ENCODE results near the gene SPPL3.

The SPPL3 gene

GRCh38 chr12:120941412-120941811 is 37.3 kb upstream of the SPPL3 start:
- in situ Hi-C loops (cut with HindIII; ENCODE audit: low sequenced_read_pairs), result no loop called here
- DNase-seq (ENCODE audit: low read depth), result no peak
- TF ChIP-seq CTCF (IDR thresholded peaks at IDR 0.05; ENCODE audit: low read depth, low read length, missing control alignments), result no peak
- no peak overlapping the region for H3K4me3 ChIP-seq (ENCODE audit: low read depth, low read length)

- in situ Hi-C loops (cut with HindIII; ENCODE audit: low sequenced_read_pairs), result no loop called here
- no peak for DNase-seq (ENCODE audit: low read depth)
- H3K4me3 ChIP-seq (ENCODE audit: low read depth, low read length), result no peak overlapping the region
- no peak for TF ChIP-seq CTCF (IDR thresholded peaks at IDR 0.05; ENCODE audit: low read depth, low read length, missing control alignments)
Measured at GRCh38 chr12:120940799-120941198, 36.6 kb upstream of the SPPL3 start.

- no peak for DNase-seq (ENCODE audit: low read depth)
- in situ Hi-C loops (cut with HindIII; ENCODE audit: low sequenced_read_pairs), result no loop called here
- H3K4me3 ChIP-seq (ENCODE audit: low read depth, low read length), result no peak overlapping the region
- no peak for TF ChIP-seq CTCF (IDR thresholded peaks at IDR 0.05; ENCODE audit: low read depth, low read length, missing control alignments)
Measured at GRCh38 chr12:120940006-120940405, 35.8 kb upstream of the SPPL3 start.

DNA sequence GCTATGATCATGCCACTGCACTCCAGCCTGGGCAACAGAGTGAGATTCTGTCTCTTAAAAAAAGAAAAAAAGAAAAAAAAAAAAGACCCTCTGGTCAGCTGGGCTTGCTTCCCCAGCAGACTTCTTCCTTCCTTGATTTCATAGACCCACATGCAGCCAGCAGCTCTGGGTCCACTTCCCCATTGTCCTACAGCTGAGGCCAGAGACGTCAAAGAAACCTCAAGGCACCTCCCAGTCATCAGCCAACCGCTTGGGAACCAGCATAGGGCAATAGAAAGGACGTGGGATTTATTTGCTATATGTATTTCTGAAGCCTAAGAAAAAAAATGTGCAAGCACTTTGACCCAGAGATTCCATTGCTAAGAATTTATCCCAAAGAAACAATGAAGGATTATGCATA is 35.4 kb upstream of the SPPL3 start:
- H3K4me3 ChIP-seq (ENCODE audit: low read depth, low read length), result no peak overlapping the region
- no peak for DNase-seq (ENCODE audit: low read depth)
- in situ Hi-C loops (cut with HindIII; ENCODE audit: low sequenced_read_pairs), result no loop called here
- no peak for TF ChIP-seq CTCF (IDR thresholded peaks at IDR 0.05; ENCODE audit: low read depth, low read length, missing control alignments)

DNA sequence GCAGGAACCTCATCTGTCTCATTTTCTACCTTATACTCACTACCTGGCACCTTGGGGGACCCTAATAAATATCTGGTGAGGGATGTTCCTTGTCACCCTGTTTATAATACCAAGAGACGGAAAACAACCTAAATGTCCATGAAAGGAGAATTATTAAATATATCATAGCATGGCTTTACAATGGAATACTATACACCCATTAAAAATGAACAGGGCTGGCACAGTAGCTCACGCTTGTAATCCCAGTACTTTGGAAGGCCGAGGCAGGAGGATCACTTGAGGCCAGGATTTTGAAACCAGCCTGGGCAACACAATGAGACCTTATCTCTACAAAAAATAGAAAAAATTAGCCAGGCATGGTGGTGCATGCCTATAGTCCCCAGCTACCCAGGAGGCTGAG is 34.3 kb upstream of the SPPL3 start:
- TF ChIP-seq CTCF (IDR thresholded peaks at IDR 0.05; ENCODE audit: low read depth, low read length, missing control alignments), result no peak
- H3K4me3 ChIP-seq (ENCODE audit: low read depth, low read length), result no peak overlapping the region
- DNase-seq (ENCODE audit: low read depth), result no peak
- in situ Hi-C loops (cut with HindIII; ENCODE audit: low sequenced_read_pairs), result no loop called here

GRCh38 chr12:120936197-120936596 is 32.0 kb upstream of the SPPL3 start:
- DNase-seq (ENCODE audit: low read depth), result no peak
- no peak overlapping the region for H3K4me3 ChIP-seq (ENCODE audit: low read depth, low read length)
- TF ChIP-seq CTCF (IDR thresholded peaks at IDR 0.05; ENCODE audit: low read depth, low read length, missing control alignments), result no peak
- in situ Hi-C loops (cut with HindIII; ENCODE audit: low sequenced_read_pairs), result no loop called here

- in situ Hi-C loops (cut with HindIII; ENCODE audit: low sequenced_read_pairs), result loop anchor here (5.0 kb wide), 1 partner anchor 86 kb away; no protein-coding TSS in a partner anchor
- no peak for DNase-seq (ENCODE audit: low read depth)
- no peak overlapping the region for H3K4me3 ChIP-seq (ENCODE audit: low read depth, low read length)
- no peak for TF ChIP-seq CTCF (IDR thresholded peaks at IDR 0.05; ENCODE audit: low read depth, low read length, missing control alignments)
Measured at GRCh38 chr12:120933786-120934185, 29.6 kb upstream of the SPPL3 start.

Data from astrocyte of the cerebellum (primary cell).